ENCODE measurements around the gene TBCC.
A peak's percentile ranks its signal among the peaks of the same experiment; 100 is the strongest.

TBCC gene

DNA sequence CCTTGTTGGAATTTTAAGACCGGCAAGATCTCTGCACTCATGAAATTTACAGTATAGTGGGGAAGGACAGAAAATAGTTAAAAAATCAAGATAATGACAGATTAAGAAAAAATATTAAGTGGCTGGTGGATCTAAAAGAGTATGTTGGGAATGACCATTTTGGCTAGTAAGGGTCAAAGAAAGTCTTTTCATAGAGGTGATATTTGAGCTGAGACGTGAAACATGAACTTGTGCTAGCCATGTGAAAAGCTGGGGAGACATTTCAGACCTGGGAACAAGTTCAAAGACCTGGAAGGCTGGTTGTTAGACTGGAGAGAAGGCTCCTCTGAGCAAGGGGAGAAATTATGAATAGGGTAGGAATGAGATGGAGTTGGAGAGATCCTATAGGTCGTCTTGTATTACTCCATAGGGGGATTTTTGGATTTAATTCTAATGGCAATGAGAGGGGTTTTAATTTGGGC, 40.7 kb upstream of the TBCC start:
- TF ChIP-seq, protein P1, sequence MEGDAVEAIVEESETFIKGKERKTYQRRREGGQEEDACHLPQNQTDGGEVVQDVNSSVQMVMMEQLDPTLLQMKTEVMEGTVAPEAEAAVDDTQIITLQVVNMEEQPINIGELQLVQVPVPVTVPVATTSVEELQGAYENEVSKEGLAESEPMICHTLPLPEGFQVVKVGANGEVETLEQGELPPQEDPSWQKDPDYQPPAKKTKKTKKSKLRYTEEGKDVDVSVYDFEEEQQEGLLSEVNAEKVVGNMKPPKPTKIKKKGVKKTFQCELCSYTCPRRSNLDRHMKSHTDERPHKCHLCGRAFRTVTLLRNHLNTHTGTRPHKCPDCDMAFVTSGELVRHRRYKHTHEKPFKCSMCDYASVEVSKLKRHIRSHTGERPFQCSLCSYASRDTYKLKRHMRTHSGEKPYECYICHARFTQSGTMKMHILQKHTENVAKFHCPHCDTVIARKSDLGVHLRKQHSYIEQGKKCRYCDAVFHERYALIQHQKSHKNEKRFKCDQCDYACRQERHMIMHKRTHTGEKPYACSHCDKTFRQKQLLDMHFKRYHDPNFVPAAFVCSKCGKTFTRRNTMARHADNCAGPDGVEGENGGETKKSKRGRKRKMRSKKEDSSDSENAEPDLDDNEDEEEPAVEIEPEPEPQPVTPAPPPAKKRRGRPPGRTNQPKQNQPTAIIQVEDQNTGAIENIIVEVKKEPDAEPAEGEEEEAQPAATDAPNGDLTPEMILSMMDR (IDR thresholded peaks at IDR 0.05; ENCODE audit: insufficient read depth, low read depth, low read length, missing control alignments), result no peak
- DNase-seq (ENCODE audit: low read depth), result no peak
- no peak overlapping the region for H3K4me3 ChIP-seq (ENCODE audit: low read length)

DNA sequence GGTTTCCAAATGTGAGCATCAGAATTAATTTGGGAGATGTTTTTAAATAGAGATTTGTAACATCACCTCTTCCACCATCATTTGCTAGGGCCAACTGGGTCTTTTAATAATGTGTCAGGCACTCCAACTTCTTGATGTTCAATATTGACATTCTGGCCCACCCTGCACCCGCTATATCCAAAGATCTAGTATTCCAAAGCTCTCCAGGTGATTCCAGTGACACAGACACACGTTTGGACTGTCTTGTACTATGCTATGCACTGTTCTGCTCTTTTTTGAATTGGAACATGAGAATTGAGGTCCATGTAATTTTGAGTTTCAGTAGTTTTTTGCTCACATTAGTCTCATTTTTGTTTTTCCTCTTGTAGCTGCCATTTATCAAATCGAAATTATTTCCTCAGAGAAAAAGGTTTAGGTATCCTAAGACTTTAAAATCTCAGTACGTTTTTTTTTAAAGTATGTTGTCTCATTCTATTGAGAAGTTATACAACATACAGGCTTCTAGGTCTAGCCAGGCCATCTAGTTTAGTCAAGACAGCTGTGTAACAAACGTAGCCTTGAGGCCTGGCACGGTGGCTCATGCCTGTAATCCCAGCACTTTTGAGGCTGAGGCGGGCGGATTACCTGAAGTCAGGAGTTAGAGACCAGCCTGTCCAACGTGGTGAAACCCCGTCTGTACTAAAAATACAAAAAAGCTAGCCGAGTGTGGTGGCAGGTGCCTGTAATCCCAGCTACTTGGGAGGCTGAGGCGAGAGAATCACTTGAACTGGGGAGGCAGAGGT, 39.0 kb upstream of the TBCC start:
- no peak for DNase-seq (ENCODE audit: low read depth)
- TF ChIP-seq, protein P1 (IDR thresholded peaks at IDR 0.05; ENCODE audit: insufficient read depth, low read depth, low read length, missing control alignments), result no peak
- H3K4me3 ChIP-seq (ENCODE audit: low read length), result peak overlapping the region; percentile 84

DNA sequence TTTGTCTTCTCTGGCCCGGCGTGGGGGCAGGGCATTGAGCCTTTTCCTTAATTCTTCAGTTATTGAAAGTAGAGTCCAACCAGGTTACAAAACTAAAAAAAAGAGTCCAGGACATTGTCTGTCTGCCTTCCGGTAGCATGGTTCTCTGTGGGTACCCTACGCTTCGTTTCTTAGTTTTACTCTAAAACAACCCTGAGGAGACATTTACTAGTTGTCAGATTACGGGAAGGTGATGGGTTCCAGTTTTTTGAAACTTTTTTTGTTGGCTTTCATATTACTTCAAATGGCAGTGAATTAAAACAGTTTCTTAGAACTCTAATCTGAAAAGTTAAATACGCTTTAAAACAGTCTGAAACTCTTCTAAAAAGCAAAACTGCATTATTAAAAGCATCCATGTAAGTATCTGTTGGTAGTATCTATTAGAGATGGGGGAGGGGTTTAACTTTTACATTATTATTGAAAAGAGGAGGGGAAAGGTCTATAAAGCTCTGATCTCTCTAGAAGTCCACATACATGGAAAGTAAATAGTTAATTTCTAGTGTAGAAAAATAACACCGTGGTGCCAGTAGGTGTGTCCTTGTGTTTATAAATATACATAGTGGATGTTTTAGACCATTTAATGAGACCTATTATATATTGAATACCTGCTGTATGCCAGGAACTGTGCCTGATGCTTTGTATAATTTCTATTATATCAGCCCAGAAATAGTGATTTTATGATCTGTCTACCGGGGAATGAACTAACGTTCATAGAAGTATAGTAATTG, 38.2 kb upstream of the TBCC start:
- no peak for DNase-seq (ENCODE audit: low read depth)
- TF ChIP-seq, protein P1 (IDR thresholded peaks at IDR 0.05; ENCODE audit: insufficient read depth, low read depth, low read length, missing control alignments), result no peak

DNA sequence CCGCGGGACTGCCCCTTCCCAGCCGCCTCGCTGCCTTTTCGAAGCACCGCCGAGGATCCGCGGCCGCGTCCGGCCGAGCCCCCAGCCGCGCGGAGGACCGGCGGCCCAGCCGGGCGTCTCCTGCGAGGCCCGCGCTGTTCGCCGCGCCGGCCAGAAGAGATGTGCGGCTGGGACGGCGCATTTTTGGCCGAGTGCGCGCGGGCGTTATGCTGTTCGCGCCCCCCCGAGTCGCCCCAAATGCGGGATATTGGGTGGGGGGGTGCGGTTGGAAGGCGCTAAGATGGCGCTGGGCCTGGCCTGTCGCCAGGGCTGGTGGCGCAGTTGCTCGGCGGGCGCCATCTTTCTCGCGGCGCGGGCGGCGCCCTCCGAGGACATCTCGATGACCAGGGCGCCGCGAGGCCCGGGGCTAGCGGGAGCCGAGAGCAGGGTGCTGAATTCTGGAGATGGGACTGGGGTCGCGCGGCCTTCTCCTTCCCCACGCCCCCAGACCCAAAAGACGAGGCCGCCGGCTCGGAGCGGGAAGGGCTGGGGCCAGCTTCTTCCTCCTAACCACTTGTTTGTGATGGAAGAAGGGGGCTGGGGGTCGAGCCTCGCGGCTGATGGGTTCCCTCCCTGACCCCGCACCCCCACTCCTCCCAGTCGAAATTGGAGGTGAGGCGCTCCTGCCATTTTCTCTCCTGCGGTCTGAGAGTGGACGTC, 37.4 kb upstream of the TBCC start:
- DNase-seq (ENCODE audit: low read depth), result peak; percentile 61
- H3K4me3 ChIP-seq (ENCODE audit: low read length), result peak overlapping the region; percentile 84
- TF ChIP-seq, protein P1 (IDR thresholded peaks at IDR 0.05; ENCODE audit: insufficient read depth, low read depth, low read length, missing control alignments), result no peak

More for the DNA sequence above, 38.2 kb upstream of the TBCC start:
- H3K4me3 ChIP-seq (ENCODE audit: low read length), result peak overlapping the region; percentile 84

DNA sequence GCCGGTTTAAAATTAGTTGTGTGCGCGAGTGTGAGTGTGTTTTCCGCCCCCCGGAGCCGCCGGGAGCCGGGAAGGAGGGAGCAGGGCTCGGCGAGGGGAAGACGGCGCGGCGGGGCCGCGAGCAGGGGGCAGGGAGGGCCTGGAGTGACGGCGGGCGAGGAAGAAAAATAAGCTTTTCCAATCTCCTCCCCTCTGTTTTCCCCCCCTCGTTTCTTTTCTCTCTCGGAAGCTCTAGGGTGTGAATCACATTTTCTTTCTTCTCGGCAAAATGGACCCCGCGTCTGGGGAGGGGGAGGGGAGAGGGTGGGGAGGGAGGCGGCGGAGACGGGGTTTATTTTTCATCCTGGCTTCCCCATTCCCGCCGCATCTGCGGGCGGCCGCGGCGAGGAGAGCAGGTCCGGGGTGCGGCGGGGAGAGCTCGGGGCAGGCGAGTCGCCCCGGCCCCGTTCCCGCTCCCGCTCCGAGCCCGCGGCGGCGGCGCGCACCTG, 36.8 kb upstream of the TBCC start:
- peak; percentile 80 for DNase-seq (ENCODE audit: low read depth)
- TF ChIP-seq, protein P1 (IDR thresholded peaks at IDR 0.05; ENCODE audit: insufficient read depth, low read depth, low read length, missing control alignments), result no peak
- peak overlapping the region; percentile 84 for H3K4me3 ChIP-seq (ENCODE audit: low read length)

DNA sequence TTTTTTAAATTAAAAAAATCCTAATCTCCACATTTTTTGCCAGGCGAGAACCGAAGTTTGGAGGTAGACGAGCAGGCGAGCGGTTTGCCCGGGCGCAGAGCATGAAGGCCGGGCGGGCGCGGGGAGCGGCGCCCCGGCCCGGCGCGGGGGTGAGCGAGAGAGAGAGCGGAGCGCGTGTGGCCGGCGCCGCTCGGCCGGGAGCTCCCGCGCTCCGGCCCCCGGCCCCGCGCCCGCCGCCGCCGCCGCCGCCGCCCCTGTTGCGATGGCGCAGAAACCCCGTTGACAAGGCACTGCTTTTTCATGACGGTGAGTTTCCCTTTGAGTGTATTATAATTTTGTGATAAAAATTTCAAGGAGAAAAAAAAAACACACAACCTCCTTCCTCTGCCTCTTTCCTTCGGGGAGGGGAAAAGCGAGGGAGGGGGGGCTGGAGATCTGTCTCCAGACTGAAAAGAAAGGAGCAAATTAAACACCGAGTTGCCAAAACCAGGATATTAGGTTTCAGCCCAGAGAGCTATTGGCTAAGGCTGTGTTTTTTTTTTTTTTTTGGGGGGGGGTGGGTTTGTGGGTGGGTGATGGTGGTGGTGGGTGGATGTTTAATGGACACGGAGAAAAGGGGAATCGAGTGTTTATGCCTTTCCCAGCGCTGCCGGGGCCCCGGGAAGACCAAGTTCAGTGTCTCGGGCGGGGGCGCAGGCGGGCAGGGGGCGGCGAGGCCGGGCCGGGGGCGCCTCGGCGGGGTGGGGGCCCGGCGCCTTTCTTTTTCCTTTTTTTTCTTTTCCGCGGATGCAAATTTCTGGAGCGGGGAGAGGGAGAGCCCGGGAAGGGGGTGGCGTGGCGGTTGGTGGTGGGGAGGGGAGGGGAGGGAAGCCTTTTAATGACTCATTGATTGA, 36.1 kb upstream of the TBCC start, which contains the start of gene BICRAL:
TSS of gene BICRAL (plus strand) at position 257 of the 893 bp plus-strand sequence. CDS start 39,971 bp downstream, outside the sequence.
- H3K4me3 ChIP-seq (ENCODE audit: low read length), result peak within 1 kb of the TSS; percentile 84
- DNase-seq (ENCODE audit: low read depth), result peak; percentile 59
- TF ChIP-seq, protein P1 (IDR thresholded peaks at IDR 0.05; ENCODE audit: insufficient read depth, low read depth, low read length, missing control alignments), result no peak
